Measurements from ENCODE around the gene OCSTAMP. TPM values are rescaled to one million over a fixed set of nuclear protein-coding genes. Genes with fewer than 3 reads are reported as not detected.

The OCSTAMP gene
- total and polyA plus RNA-seq, 10 of the 15 experiments (the other 5 are each of a cell fraction or from before 2014, with no cell fraction given): 0.09 to 0.46 (median 0.22) TPM; not detected in 2

DNA sequence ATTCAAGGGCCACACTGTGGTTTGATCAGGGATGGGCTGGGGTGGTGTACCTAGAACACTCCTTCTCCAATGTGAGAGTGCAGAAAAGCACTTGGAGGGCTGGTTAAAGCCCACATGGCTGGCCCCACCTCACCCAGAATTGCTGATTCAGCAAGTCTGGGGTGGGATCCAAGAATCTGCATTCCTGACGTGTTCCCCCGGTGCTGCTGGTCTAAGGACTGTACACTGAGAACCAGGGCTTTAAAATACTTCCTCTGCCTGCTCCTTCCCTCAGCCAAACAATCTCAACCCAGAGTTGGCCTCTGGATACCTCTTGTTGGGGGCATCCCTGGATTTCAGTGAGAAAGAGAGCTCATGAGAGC, 13.4 kb upstream of the OCSTAMP start:
- Histone ChIP-seq H3K4me3 (no peak overlapping the region), H3K9me3 (replicated peaks; ENCODE audit: control insufficient read depth, insufficient read depth, low read length) (no peaks in the 10 kb centered on the region), H2AFZ (ENCODE audit: control insufficient read depth, low read depth, low read length) (no peak overlapping the region), H3K4me1 (ENCODE audit: control insufficient read depth, insufficient read depth, low read length) (no peaks in the 10 kb centered on the region), H3K27me3 (replicated peaks in 1 of 2; ENCODE audit: control insufficient read depth in 2 of 2, insufficient read depth in 2 of 2, low read length in 1 of 2) (no peaks in the 10 kb centered on the region), H3K9ac (ENCODE audit: control insufficient read depth, insufficient read depth, low read length) (no peak overlapping the region), H3K27ac (ENCODE audit: control insufficient read depth, insufficient read depth) (no peak overlapping the region), H4K20me1 (ENCODE audit: control insufficient read depth, insufficient read depth) (no peaks in the 10 kb centered on the region), H3K4me2 (ENCODE audit: control insufficient read depth, insufficient read depth) (no peak overlapping the region), H3K79me2 (ENCODE audit: control insufficient read depth, insufficient read depth, low read length) (no peaks in the 10 kb centered on the region), H3K36me3 (ENCODE audit: control insufficient read depth in 2 of 2, insufficient read depth in 2 of 2, low read length in 1 of 2) (no peaks in the 10 kb centered on the region)
- WGBS (ENCODE audit: insufficient coverage, insufficient replicate concordance, low lambda C conversion rate, missing lambda C conversion rate): 100% methylated on average over 2 of the region's 2 CpGs
- RAD21 ChIA-PET (ENCODE audit: unreplicated experiment): no interaction called here
- no peak for FAIRE-seq
- DNase-seq (ENCODE audit: low read depth, low spot score): no peak
- CTCF ChIA-PET: interaction anchor here (1.1 to 2.1 kb wide), 3 partner anchors 8 to 14 kb away, joined by 6 to 12 read pairs (median 11); partner anchors contain the start of gene OCSTAMP
- ATAC-seq: no peak
- no TSS peak for BruUV-seq (replicated peaks)
- in situ Hi-C loops (cut with MboI) (no loop called here), intact Hi-C loops (cut with micrococcal nuclease; ENCODE audit: unreplicated experiment) (loop anchor here (2.0 kb wide), 1 partner anchor 43 kb away; no protein-coding TSS in a partner anchor)
- SMC1A ChIA-PET (ENCODE audit: uncharacterized antibody, unreplicated experiment): interaction anchor here (1.1 to 1.4 kb wide), 2 partner anchors 9 to 41 kb away, joined by 3 read pairs; no protein-coding TSS in a partner anchor
- POLR2A ChIA-PET: no interaction called here
- TF ChIP-seq CHD4 (IDR thresholded peaks at IDR 0.05): no peak
- TF ChIP-seq, protein P1, sequence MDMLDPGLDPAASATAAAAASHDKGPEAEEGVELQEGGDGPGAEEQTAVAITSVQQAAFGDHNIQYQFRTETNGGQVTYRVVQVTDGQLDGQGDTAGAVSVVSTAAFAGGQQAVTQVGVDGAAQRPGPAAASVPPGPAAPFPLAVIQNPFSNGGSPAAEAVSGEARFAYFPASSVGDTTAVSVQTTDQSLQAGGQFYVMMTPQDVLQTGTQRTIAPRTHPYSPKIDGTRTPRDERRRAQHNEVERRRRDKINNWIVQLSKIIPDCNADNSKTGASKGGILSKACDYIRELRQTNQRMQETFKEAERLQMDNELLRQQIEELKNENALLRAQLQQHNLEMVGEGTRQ (IDR thresholded peaks at IDR 0.05; ENCODE audit: borderline replicate concordance, low read depth, low read length): no peak
- TF ChIP-seq, protein P2, sequence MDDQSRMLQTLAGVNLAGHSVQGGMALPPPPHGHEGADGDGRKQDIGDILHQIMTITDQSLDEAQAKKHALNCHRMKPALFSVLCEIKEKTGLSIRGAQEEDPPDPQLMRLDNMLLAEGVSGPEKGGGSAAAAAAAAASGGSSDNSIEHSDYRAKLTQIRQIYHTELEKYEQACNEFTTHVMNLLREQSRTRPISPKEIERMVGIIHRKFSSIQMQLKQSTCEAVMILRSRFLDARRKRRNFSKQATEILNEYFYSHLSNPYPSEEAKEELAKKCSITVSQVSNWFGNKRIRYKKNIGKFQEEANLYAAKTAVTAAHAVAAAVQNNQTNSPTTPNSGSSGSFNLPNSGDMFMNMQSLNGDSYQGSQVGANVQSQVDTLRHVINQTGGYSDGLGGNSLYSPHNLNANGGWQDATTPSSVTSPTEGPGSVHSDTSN (IDR thresholded peaks at IDR 0.05; ENCODE audit: insufficient replicate concordance, low read depth, low read length): no peak
- TF ChIP-seq ZZZ3 (IDR thresholded peaks at IDR 0.05; ENCODE audit: control insufficient read depth, insufficient read length, low read depth): no peak
- no peak for TF ChIP-seq SP1 (IDR thresholded peaks at IDR 0.05; ENCODE audit: low read depth, low read length)
- TF ChIP-seq NBN (IDR thresholded peaks at IDR 0.05): no peak
- TF ChIP-seq RBBP5 (conservative IDR thresholded peaks at IDR 0.05): no peak
- TF ChIP-seq, protein P3, sequence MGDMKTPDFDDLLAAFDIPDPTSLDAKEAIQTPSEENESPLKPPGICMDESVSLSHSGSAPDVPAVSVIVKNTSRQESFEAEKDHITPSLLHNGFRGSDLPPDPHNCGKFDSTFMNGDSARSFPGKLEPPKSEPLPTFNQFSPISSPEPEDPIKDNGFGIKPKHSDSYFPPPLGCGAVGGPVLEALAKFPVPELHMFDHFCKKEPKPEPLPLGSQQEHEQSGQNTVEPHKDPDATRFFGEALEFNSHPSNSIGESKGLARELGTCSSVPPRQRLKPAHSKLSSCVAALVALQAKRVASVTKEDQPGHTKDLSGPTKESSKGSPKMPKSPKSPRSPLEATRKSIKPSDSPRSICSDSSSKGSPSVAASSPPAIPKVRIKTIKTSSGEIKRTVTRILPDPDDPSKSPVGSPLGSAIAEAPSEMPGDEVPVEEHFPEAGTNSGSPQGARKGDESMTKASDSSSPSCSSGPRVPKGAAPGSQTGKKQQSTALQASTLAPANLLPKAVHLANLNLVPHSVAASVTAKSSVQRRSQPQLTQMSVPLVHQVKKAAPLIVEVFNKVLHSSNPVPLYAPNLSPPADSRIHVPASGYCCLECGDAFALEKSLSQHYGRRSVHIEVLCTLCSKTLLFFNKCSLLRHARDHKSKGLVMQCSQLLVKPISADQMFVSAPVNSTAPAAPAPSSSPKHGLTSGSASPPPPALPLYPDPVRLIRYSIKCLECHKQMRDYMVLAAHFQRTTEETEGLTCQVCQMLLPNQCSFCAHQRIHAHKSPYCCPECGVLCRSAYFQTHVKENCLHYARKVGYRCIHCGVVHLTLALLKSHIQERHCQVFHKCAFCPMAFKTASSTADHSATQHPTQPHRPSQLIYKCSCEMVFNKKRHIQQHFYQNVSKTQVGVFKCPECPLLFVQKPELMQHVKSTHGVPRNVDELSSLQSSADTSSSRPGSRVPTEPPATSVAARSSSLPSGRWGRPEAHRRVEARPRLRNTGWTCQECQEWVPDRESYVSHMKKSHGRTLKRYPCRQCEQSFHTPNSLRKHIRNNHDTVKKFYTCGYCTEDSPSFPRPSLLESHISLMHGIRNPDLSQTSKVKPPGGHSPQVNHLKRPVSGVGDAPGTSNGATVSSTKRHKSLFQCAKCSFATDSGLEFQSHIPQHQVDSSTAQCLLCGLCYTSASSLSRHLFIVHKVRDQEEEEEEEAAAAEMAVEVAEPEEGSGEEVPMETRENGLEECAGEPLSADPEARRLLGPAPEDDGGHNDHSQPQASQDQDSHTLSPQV (IDR thresholded peaks at IDR 0.05): no peak
- TF ChIP-seq, protein P4, sequence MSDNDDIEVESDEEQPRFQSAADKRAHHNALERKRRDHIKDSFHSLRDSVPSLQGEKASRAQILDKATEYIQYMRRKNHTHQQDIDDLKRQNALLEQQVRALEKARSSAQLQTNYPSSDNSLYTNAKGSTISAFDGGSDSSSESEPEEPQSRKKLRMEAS (IDR thresholded peaks at IDR 0.05; ENCODE audit: low read depth, low read length): no peak
- TF ChIP-seq MEF2B (IDR thresholded peaks at IDR 0.05; ENCODE audit: partially characterized antibody, poor library complexity, severe bottlenecking): no peak
- TF ChIP-seq, protein P5, sequence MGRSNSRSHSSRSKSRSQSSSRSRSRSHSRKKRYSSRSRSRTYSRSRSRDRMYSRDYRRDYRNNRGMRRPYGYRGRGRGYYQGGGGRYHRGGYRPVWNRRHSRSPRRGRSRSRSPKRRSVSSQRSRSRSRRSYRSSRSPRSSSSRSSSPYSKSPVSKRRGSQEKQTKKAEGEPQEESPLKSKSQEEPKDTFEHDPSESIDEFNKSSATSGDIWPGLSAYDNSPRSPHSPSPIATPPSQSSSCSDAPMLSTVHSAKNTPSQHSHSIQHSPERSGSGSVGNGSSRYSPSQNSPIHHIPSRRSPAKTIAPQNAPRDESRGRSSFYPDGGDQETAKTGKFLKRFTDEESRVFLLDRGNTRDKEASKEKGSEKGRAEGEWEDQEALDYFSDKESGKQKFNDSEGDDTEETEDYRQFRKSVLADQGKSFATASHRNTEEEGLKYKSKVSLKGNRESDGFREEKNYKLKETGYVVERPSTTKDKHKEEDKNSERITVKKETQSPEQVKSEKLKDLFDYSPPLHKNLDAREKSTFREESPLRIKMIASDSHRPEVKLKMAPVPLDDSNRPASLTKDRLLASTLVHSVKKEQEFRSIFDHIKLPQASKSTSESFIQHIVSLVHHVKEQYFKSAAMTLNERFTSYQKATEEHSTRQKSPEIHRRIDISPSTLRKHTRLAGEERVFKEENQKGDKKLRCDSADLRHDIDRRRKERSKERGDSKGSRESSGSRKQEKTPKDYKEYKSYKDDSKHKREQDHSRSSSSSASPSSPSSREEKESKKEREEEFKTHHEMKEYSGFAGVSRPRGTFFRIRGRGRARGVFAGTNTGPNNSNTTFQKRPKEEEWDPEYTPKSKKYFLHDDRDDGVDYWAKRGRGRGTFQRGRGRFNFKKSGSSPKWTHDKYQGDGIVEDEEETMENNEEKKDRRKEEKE (IDR thresholded peaks at IDR 0.05): no peak
- TF ChIP-seq, protein P6, sequence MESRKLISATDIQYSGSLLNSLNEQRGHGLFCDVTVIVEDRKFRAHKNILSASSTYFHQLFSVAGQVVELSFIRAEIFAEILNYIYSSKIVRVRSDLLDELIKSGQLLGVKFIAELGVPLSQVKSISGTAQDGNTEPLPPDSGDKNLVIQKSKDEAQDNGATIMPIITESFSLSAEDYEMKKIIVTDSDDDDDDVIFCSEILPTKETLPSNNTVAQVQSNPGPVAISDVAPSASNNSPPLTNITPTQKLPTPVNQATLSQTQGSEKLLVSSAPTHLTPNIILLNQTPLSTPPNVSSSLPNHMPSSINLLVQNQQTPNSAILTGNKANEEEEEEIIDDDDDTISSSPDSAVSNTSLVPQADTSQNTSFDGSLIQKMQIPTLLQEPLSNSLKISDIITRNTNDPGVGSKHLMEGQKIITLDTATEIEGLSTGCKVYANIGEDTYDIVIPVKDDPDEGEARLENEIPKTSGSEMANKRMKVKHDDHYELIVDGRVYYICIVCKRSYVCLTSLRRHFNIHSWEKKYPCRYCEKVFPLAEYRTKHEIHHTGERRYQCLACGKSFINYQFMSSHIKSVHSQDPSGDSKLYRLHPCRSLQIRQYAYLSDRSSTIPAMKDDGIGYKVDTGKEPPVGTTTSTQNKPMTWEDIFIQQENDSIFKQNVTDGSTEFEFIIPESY (IDR thresholded peaks at IDR 0.05): no peak
- no peak for TF ChIP-seq TCF3 (IDR thresholded peaks at IDR 0.05; ENCODE audit: borderline replicate concordance, insufficient read depth, low read depth, low read length)
